MCF 10A (cell line): Measurements from ENCODE around the gene LIM2. TPM values are rescaled to one million over a fixed set of nuclear protein-coding genes. Genes with fewer than 3 reads are reported as not detected.

Experiments
- BruUV-seq: library from RNA; stranded (reverse); fragments of 400-500 nt; replicated peaks from 2 replicates; lab custom pipeline; 2021; lab: Mats Ljungman, UMichigan
- CTCF ChIA-PET: fragments of 300-600 bp; sonication (Branson Sonifier 250); formaldehyde crosslinking; extraction: SDS; loops from one replicate; lab custom pipeline; 2021; ENCODE audit warnings: antibody characterized with exemption, inconsistent platforms; lab: Yijun Ruan, JAX
- POLR2A ChIA-PET: fragments of 300-600, 350-650 bp; sonication (Branson Sonifier 250); formaldehyde crosslinking; extraction: SDS; loops from one replicate; lab custom pipeline; 2020; ENCODE audit warnings: antibody characterized with exemption, inconsistent platforms; lab: Yijun Ruan, JAX
- DNase-seq: peaks from one replicate; pipeline ENCODE4 v3.0.0-alpha.2; 2018; ENCODE audit not compliant: unreplicated experiment
- H3K27ac Mint-ChIP-seq: one replicate; pipeline ENCODE4 v1.8.0; 2022; ENCODE audit warnings: mild to moderate bottlenecking, low read depth, mixed read lengths; ENCODE audit not compliant: unreplicated experiment
- H3K27me3 Mint-ChIP-seq: one replicate; pipeline ENCODE4 v1.8.0; 2022; ENCODE audit warnings: mixed read lengths; ENCODE audit not compliant: insufficient read depth, unreplicated experiment
- H3K36me3 Mint-ChIP-seq: one replicate; pipeline ENCODE4 v1.8.0; 2022; ENCODE audit warnings: mild to moderate bottlenecking, moderate library complexity, mixed read lengths; ENCODE audit not compliant: insufficient read depth, unreplicated experiment
- H3K4me1 Mint-ChIP-seq: one replicate; pipeline ENCODE4 v1.8.0; 2022; ENCODE audit warnings: mixed read lengths; ENCODE audit not compliant: insufficient read depth, unreplicated experiment
- H3K4me3 Mint-ChIP-seq: one replicate; pipeline ENCODE4 v1.8.0; 2022; ENCODE audit warnings: mild to moderate bottlenecking, moderate library complexity, mixed read lengths; ENCODE audit not compliant: unreplicated experiment
- H3K9me3 Mint-ChIP-seq: one replicate; pipeline ENCODE4 v1.8.0; 2022; ENCODE audit warnings: mixed read lengths; ENCODE audit not compliant: unreplicated experiment
- CTCF ChIP-seq: fragments of 200-600 bp; IDR thresholded peaks from one replicate; pipeline ENCODE4 v1.8.0; 2022; ENCODE audit warnings: antibody characterized with exemption, mild to moderate bottlenecking; ENCODE audit not compliant: unreplicated experiment
- intact Hi-C: fragments of 100-400 bp; cut with micrococcal nuclease; formaldehyde crosslinking; loops from 2 replicates; pipeline ENCODE4 v1.14.1; 2022
- total RNA-seq: library from RNA; stranded (reverse); gene quantifications from 2 replicates; pipeline ENCODE4 v1.2.3, GENCODE V29; 2022

LIM2 gene
- total RNA-seq, 1 experiment from 2014 or later = not detected

GRCh38 chr19:51365965-51366388 lies 21.8 kb downstream of the LIM2 start, which contains the start of gene ETFB:
Gene ETFB, minus strand, starts transcription at chr19:51366388. Its CDS starts 62 bp downstream, at chr19:51366326.
- BruUV-seq = TSS peak; percentile 76
- POLR2A ChIA-PET = interaction anchor here (0.5 to 1.3 kb wide), 7 partner anchors 9 to 292 kb away, joined by 3 to 11 read pairs (median 4); no protein-coding TSS in a partner anchor
- intact Hi-C loops = loop anchor here (1.0 kb wide), 1 partner anchor 27 kb away; no protein-coding TSS in a partner anchor
- Mint-ChIP-seq H3K9me3 (no peaks in the 10 kb centered on the region), H3K27me3 (no peaks in the 10 kb centered on the region), H3K4me3 (peak within 1 kb of the TSS; percentile 96), H3K27ac (peak within 1 kb of the TSS; percentile 90), H3K36me3 (peaks cover 6% of the 10 kb centered on the region), H3K4me1 (peaks cover 28% of the 10 kb centered on the region)
- no peak for DNase-seq
- TF ChIP-seq CTCF = no peak
- CTCF ChIA-PET = interaction anchor here (0.6 to 2.3 kb wide), 6 partner anchors 21 to 746 kb away, joined by 3 to 18 read pairs (median 4); no protein-coding TSS in a partner anchor

- Mint-ChIP-seq H3K9me3 (no peaks in the 10 kb centered on the region), H3K36me3 (peaks cover 6% of the 10 kb centered on the region), H3K4me1 (peaks cover 28% of the 10 kb centered on the region), H3K4me3 (peak overlapping the region; percentile 96), H3K27me3 (no peaks in the 10 kb centered on the region), H3K27ac (peak overlapping the region; percentile 90)
- ChIA-PET POLR2A (interaction anchor here (0.5 to 1.3 kb wide), 7 partner anchors 9 to 292 kb away, joined by 3 to 11 read pairs (median 4); no protein-coding TSS in a partner anchor), CTCF (interaction anchor here (0.5 to 2.3 kb wide), 7 partner anchors 20 to 747 kb away, joined by 3 to 18 read pairs (median 3); no protein-coding TSS in a partner anchor)
- TF ChIP-seq CTCF = no peak
- BruUV-seq = no TSS peak
- peak; percentile 54 for DNase-seq
- intact Hi-C loops = no loop called here
These were observed 22.4 kb downstream of the LIM2 start for GRCh38 chr19:51365211-51365964.

DNA sequence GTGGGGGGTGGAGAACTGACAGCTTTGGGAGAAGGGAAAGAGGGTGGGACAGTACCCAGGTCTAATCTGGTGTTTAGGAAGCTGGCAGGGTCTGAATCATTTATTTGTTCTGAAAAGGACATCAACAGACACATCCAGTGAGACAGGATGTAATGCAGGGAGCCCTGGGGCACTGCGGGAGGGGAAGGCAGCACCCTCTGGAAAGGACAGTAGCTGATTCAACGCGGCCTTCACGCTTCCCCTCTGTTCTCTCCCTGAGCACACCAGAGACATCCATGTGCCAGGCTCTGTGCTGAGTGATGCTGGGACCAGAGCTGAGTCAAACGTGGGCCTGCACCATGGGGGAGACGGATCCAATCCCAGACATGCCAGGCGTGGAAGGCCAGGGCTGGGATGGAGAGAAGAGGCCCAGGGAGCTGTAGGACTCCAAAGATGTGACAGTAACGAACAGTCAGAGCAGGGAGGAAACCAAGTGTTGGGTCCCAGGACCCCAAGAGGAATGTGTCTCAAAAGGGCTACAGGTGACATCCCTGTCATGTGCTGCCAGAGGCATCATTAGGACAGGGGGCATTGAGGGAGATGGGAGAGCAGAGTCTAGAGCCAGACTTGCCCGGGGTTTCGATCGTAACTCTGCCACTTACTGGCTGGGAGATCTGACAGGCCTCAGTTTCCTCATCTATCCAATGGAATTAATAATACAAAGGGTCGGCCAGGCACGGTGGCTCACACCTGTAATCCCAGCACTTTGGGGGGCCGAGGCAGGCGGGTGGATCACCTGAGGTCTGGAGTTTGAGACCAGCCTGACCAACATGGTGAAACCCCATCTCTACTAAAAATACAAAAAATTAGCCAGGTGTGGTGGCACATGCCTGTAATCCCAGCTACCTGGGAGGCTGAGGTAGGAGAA lies 23.3 kb downstream of the LIM2 start:
- Mint-ChIP-seq H3K27me3 (no peaks in the 10 kb centered on the region), H3K36me3 (peaks cover 6% of the 10 kb centered on the region), H3K4me1 (peaks cover 31% of the 10 kb centered on the region), H3K4me3 (peak overlapping the region; percentile 68), H3K9me3 (no peaks in the 10 kb centered on the region), H3K27ac (peak overlapping the region; percentile 90)
- ChIA-PET CTCF (interaction anchor here (0.6 to 2.3 kb wide), 3 partner anchors 10 to 34 kb away, joined by 3 to 18 read pairs (median 5); no protein-coding TSS in a partner anchor), POLR2A (interaction anchor here (0.6 kb wide), 1 partner anchor 421 kb away, joined by 4 read pairs; no protein-coding TSS in a partner anchor)
- intact Hi-C loops = no loop called here
- peak; percentile 58 for DNase-seq
- no peak for TF ChIP-seq CTCF
- no TSS peak for BruUV-seq
